Endothelial cell of hepatic sinusoid (primary cell): ENCODE measurements around the gene SHD.
"Not testable (repeated sequence)": the region's sequence is repeated elsewhere in the genome, so short reads cannot be mapped to it uniquely, and the experiment has no call there.

ENCODE experiments used
- in situ Hi-C: cut with HindIII; loops from 2 replicates; pipeline ENCODE4 v1.10.0; 2017; ENCODE audit warnings: low sequenced_read_pairs

Gene SHD

DNA sequence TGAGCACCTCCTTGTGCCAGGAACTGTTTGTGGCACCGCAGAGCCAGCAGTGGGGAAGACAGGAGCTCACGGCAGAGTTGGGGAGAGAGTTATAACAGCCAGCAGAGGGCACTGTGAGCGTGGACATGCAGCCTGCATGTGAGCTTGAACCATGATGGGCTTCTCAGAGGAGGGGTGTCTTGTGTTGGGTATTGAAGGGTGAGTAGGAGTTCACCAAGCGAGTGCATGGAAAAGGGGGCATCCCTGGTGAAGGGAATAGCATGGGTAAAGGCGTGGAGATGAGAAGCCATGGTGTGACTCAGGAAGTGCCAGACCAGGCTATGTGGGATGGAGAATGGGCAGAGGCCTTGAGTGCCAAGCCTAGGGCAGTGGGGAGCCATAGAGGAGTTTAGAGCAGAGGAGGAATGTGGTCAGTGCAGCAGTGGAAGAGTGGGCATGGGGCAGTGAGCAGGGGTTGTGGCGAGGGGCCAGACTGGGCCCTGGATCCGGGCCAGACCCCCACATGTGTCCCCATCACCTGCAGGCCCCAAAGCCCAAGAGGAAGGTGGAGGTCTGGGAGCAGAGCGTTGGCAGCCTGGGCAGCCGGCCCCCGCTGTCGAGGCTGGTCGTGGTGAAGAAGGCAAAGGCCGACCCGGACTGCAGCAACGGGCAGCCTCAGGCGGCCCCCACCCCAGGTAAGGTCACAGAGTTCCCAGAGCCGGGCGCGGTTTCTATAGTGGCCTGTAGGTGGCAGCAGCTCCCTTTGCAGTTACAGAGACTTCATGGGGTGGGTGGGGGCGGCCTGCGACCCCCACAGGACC lies 11.8 kb upstream of the SHD start:
- in situ Hi-C loops, result no loop called here

DNA sequence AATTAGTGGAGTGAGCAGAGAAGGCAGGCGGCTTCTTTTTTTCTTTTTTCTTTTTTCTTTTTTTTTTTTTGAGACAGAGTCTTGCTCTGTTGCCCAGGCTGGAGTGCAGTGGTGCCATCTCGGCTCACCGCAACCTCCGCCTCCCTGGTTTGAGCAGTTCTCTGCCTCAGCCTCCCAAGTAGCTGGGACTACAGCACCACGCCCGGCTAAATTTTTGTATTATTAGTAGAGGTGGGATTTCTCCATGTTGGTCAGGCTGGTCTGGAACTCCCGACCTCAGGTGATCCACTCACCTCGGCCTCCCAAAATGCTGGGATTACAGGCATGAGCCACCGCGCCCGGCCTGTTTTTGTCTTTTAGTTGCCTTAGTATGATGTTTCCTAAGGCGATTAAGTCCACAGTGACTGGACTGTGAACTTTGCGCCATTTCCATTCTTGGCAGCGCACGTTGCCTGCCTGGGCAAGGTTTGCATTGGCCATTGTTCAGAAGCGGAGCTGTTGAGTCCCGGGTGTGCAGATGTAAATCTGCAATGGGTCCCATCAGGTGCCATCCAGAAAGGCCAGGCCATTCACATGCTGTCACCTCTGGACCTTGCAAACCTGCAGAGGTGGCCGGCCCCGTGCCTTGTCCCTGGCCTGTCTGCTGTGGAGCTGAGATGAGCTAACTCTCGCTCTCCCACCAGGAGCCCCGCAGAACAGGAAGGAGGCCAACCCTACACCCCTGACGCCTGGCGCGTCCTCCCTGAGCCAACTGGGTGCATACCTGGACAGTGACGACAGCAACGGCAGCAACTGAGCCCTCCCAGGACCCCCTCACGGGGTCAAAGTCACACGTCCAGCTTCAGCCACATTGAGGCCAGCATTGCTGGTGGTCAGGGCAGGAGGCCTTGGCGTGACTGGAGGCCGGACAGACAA lies 10.9 kb upstream of the SHD start:
- in situ Hi-C loops, result no loop called here

DNA sequence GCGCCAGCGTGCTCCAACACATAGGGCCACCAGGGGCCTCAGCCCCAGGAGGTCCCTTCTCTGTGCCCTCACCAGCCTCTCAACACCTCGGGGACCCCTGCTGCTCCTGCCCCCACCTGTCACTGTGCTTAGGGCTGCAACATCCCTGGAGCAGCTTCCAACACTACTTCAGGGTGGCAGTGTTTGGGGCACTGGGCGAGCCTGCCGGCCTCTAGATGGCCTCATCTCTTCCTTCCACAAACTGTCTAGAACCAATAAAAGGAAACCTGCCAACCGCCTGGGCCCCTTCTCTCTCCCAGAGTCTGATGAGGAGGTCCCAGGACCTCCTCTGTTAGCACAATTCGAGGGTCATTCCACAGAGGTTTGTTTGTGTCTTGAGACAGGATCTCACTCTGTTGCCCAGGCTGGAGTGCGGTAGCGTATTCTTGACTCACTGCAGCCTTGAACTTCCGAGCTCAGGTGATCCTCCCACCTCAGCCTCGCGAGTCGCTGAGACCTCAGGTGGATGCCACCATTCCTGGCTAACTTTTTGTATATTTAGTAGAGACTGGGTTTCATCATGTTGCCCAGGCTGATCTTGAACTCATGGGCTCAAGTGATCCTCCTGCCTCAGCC lies 10.1 kb upstream of the SHD start:
- in situ Hi-C loops, result no loop called here

DNA sequence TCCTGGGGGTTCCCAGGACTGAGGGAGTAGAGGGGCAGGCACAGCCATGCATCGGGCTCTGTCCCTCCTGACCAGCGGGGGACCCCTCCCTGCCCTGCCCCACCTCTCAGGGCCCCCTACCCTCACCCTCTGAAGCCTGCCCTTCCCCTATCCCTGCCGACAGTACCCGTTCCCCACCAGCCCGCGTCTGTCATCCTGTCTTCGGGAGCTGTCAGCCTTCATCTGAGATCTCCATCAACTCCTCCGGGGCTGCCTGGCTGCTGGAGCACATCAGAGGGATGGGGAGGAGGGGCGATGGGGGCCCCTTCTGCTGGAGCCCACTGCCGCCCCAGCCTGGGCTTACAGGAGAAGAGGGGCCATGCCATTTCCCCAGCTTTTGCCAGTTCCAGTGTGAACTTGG lies 6.2 kb upstream of the SHD start:
- in situ Hi-C loops, result loop anchor here (5.0 kb wide), 1 partner anchor 54 kb away; no protein-coding TSS in a partner anchor

DNA sequence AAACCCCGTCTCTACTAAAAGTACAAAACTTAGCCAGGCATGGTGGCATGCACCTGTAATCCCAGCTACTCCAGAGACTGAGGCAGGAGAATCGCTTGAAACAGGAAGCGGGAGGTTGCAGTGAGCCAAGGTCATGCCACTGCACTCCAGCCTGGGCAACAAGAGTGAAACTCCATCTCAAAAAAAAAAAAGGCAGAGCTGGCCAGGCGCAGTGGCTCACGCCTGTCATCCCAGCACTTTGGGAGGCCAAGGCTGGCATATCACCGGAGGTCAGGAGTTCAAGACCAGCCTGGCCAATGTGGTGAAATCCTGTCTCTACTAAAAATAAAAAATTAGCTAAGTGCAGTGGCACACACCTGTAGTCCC lies 4.8 kb upstream of the SHD start:
- in situ Hi-C loops, result loop anchor here (5.0 kb wide), 1 partner anchor 53 kb away; no protein-coding TSS in a partner anchor

DNA sequence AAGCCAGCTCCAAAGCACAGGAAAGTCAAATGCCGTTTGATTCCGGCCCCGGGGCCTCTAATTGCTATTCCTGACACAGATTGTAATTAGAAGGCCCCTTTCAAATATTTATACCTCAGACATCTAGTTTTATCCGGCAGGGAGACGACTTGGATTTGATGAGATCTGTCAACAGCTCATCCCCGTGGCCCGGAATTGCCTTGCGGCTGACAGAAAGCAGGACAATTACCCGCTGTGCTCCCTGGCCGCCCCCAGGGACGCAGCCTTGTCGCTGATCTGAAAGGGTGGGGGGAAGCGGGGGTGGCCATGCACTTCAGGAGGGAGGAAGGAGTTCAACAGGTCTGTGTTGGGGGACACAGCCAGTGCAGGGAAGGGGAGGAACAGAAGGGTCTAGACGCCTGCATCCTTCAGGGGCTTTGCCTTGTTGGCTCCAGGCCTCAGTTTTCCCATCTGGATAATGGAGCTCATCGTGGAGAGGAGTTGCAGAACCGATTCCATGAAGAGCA lies 1.8 kb upstream of the SHD start:
- in situ Hi-C loops, result no loop called here

GRCh38 chr19:4278010-4278409 lies 1.1 kb upstream of the SHD start:
- in situ Hi-C loops, result no loop called here

DNA sequence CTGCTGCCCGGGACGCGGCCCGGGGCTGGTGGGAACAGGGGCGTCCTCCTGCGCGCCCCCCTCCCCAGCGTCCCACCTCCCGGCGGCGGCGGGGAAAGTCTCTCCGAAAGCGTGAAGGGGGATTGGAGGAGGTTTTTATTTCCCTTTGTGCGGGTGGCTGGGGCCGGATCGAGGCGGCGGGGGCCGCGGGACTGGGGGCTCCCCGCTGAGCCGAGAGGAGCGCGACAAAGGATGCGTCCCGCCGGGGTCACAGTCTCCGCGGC lies 132 bp downstream of the SHD start:
- in situ Hi-C loops, result no loop called here

GRCh38 chr19:4279530-4280422 lies 710 bp downstream of the SHD start:
- in situ Hi-C loops, result no loop called here

- in situ Hi-C loops, result no loop called here
These were observed 5.3 kb downstream of the SHD start for GRCh38 chr19:4284176-4284958.

DNA sequence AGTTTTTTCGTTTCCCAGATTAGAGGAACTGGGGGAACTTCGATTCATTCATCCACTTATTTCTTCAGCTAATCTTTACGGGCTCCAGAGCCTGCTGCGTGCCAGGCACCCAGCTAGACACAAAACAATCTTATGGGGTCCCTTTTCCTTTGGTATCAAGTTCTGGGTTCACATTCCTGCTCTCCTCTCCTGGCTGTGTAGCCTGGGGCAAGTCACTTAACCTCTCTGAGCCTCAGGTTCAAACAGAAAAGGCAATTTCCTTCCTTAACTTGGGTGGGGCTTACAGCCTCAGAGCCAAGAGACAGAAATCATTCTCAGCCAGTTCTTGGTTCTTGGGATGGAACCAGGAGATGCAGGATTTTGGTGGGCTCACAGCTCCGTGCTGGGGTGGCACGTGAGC lies 5.9 kb downstream of the SHD start:
- in situ Hi-C loops, result no loop called here

DNA sequence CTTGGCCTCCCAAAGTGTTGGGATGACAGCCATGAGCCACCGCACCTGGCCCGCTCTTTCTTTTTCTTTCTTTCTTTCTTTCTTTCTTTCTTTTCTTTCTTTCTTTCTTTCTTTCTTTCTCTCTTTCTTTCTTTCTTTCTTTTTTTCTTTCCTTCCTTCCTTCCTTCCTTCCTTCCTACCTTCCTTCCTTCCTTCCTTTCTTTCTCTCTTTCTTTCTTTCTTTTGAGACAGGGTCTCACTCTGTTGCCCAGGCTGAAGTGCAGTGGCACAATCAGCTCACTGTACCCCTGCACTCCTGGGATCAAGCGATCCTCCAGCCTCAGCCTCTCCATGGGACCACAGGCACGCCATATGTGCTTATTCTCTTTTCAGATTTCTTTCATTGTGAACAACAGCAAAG lies 7.1 kb downstream of the SHD start:
- in situ Hi-C loops, result not testable (repeated sequence)

- in situ Hi-C loops, result no loop called here
These were observed 9.2 kb downstream of the SHD start for GRCh38 chr19:4288091-4288777.

- in situ Hi-C loops, result no loop called here
These were observed 12.2 kb downstream of the SHD start for GRCh38 chr19:4291184-4291732.

DNA sequence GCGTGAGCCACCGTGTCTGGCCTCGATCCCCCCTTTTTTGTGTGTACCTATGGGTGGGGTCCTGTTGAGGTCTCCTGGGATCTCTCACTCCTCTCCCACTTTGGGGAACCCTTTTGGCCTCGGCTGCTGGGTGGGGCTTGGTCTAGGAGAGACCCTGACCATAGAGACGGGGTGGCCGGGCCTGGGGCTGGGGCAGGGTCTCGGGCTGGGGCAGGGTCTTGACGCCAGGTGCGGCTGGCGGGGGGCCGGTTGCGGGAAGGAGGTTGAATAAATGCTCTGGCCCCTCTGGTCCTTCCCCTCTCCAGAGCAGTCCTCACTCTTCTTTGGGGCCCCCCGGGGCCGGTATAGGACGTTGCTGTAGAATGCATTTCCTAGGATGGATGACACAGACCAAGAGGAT lies 13.4 kb downstream of the SHD start:
- in situ Hi-C loops, result no loop called here

DNA sequence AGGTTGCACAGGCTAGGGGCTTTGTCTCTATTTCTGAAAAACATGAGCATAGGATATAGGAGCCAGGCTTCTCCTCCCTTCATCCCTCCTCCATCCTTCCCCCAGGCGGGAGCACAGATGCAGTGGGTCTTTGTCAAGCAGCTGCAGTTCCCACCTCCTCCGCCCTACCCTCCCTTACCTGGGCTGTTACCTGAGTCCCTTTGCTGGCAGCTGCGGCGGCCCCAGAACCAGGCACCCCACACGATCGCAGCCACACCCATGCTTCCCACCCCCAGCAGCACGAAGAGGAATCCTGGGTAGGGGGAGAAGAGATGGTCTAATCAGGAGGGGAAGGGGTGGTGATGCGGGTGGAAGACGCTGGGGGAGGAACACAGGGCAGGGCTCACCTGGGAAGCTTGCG lies 15.3 kb downstream of the SHD start:
- in situ Hi-C loops, result no loop called here

- in situ Hi-C loops, result no loop called here
These were observed 17.1 kb downstream of the SHD start for GRCh38 chr19:4295972-4296771.
